Chondrocyte (in vitro differentiated cells): ENCODE results near the gene WDR77. TPM values are rescaled to one million over a fixed set of nuclear protein-coding genes. Genes with fewer than 3 reads are reported as not detected.

Experiments
- DNase-seq: peaks from one replicate; pipeline ENCODE4 v3.0.0; 2021; ENCODE audit warnings: mixed read lengths, low spot score
- H3K27ac Mint-ChIP-seq: one replicate; pipeline ENCODE4 v1.8.0; 2021; ENCODE audit warnings: mild to moderate bottlenecking, moderate library complexity, mixed read lengths; ENCODE audit not compliant: unreplicated experiment
- H3K27me3 Mint-ChIP-seq: 2 replicates; pipeline ENCODE4 v1.8.0; 2021; ENCODE audit warnings: low read depth, mixed read lengths
- H3K36me3 Mint-ChIP-seq: 2 replicates; pipeline ENCODE4 v1.8.0; 2021; ENCODE audit warnings: low read depth, mixed read lengths
- H3K4me1 Mint-ChIP-seq: 2 replicates; pipeline ENCODE4 v1.8.0; 2021; ENCODE audit warnings: low read depth, mild to moderate bottlenecking, mixed read lengths
- H3K4me3 Mint-ChIP-seq: one replicate; pipeline ENCODE4 v1.8.0; 2021; ENCODE audit warnings: mild to moderate bottlenecking, moderate library complexity, mixed read lengths; ENCODE audit not compliant: unreplicated experiment
- H3K9me3 Mint-ChIP-seq: 2 replicates; pipeline ENCODE4 v1.8.0; 2021; ENCODE audit warnings: low read depth, mixed read lengths
- total RNA-seq: library from RNA; stranded (reverse); gene quantifications from 3 replicates; pipeline ENCODE4 v1.2.1, GENCODE V29; 2021
- TF ChIP-seq, protein P1 (sequence below): fragments of 200-600 bp; sonication (generic); IDR thresholded peaks from 2 replicates; pipeline ENCODE4 v1.5.0; 2021; ENCODE audit warnings: antibody characterized with exemption, mild to moderate bottlenecking, moderate library complexity

The WDR77 gene
- total RNA-seq, 1 donor from 2014 or later, result 19.5 TPM

DNA sequence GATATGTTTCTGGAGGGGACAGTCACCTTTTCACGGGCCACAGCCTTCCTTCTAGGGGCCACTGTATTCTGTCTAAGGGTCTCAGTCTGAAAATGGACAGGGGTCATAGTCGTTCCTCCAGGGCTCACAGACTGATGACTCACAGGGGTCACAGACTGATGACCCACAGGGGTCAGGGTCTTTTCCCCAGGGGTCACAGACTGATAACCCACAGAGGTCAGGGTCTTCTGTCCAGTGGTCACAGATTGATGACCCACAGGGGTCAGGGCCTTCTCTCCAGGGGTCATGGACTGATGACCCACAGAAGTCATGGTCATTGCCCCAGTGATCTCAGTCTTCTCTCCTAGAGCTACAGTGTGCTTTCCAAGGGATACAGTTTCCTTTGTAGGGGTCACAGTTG is 34.3 kb downstream of the WDR77 start:
- Mint-ChIP-seq H3K36me3 (no peaks in the 10 kb centered on the region), H3K9me3 (no peaks in the 10 kb centered on the region), H3K27ac (no peak overlapping the region), H3K4me1 (peaks cover 4% of the 10 kb centered on the region), H3K4me3 (no peak overlapping the region), H3K27me3 (peaks cover 7% of the 10 kb centered on the region)
- TF ChIP-seq, protein P1, sequence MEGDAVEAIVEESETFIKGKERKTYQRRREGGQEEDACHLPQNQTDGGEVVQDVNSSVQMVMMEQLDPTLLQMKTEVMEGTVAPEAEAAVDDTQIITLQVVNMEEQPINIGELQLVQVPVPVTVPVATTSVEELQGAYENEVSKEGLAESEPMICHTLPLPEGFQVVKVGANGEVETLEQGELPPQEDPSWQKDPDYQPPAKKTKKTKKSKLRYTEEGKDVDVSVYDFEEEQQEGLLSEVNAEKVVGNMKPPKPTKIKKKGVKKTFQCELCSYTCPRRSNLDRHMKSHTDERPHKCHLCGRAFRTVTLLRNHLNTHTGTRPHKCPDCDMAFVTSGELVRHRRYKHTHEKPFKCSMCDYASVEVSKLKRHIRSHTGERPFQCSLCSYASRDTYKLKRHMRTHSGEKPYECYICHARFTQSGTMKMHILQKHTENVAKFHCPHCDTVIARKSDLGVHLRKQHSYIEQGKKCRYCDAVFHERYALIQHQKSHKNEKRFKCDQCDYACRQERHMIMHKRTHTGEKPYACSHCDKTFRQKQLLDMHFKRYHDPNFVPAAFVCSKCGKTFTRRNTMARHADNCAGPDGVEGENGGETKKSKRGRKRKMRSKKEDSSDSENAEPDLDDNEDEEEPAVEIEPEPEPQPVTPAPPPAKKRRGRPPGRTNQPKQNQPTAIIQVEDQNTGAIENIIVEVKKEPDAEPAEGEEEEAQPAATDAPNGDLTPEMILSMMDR, result no peak
- DNase-seq, result no peak

DNA sequence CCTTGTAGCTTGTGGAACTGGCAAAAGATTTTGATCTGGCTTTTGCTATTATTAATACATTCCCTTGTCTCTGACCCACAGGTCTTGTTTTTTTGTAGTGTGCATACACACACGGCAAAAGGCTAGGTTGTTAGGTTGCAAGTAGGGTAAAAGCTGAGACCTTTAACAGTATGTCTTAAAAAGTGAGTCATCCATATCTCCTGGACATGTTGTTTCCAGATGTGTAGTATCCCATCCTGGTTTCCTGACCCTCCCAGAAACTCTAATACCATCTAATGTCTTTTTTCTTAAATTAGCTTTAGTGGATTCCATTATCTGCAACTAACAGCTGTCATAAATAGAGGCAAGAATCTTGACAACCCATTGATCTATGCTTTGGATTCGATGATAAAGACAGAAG is 36.2 kb downstream of the WDR77 start:
- TF ChIP-seq, protein P1, result no peak
- DNase-seq, result no peak
- Mint-ChIP-seq H3K9me3 (no peaks in the 10 kb centered on the region), H3K4me3 (no peak overlapping the region), H3K36me3 (no peaks in the 10 kb centered on the region), H3K27me3 (peaks cover 14% of the 10 kb centered on the region), H3K4me1 (no peaks in the 10 kb centered on the region), H3K27ac (no peak overlapping the region)

DNA sequence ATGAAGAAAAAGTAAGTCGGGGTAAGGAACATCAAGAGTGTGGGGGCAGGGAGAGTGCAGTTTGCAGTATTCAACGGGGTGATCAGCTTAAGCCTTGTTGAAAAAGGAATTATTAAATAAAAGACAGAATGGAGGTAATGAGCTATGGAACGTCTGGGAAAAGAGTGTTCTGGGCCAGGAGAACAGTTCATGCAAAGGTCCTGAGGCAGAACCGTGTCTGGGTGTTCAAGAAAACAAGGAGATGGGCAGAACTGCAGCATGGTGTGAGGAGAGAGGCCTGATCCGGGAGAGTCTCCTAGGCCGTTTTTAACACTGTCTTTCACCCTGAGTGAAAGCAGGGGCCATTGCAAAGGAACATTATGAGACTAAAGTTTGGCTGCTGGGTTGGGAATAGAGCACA is 41.8 kb downstream of the WDR77 start:
- no peak overlapping the region for H3K4me3 Mint-ChIP-seq
- no peak for DNase-seq
- no peaks in the 10 kb centered on the region for H3K4me1 Mint-ChIP-seq
- no peaks in the 10 kb centered on the region for H3K9me3 Mint-ChIP-seq
- peaks cover 45% of the 10 kb centered on the region for H3K27me3 Mint-ChIP-seq
- no peaks in the 10 kb centered on the region for H3K36me3 Mint-ChIP-seq
- no peak overlapping the region for H3K27ac Mint-ChIP-seq
- TF ChIP-seq, protein P1, result no peak

- no peaks in the 10 kb centered on the region for H3K9me3 Mint-ChIP-seq
- no peak overlapping the region for H3K4me3 Mint-ChIP-seq
- H3K4me1 Mint-ChIP-seq, result no peaks in the 10 kb centered on the region
- H3K36me3 Mint-ChIP-seq, result no peaks in the 10 kb centered on the region
- peaks cover 47% of the 10 kb centered on the region for H3K27me3 Mint-ChIP-seq
- no peak overlapping the region for H3K27ac Mint-ChIP-seq
- no peak for DNase-seq
- TF ChIP-seq, protein P1, result no peak
These were observed 42.7 kb downstream of the WDR77 start for GRCh38 chr1:111406321-111406768.

- H3K4me1 Mint-ChIP-seq, result no peaks in the 10 kb centered on the region
- H3K4me3 Mint-ChIP-seq, result no peak overlapping the region
- DNase-seq, result no peak
- H3K9me3 Mint-ChIP-seq, result no peaks in the 10 kb centered on the region
- no peaks in the 10 kb centered on the region for H3K36me3 Mint-ChIP-seq
- TF ChIP-seq, protein P1, result no peak
- H3K27me3 Mint-ChIP-seq, result peaks cover 52% of the 10 kb centered on the region
- H3K27ac Mint-ChIP-seq, result no peak overlapping the region
These were observed 44.5 kb downstream of the WDR77 start for GRCh38 chr1:111404588-111404987.
